KMS-11 (cell line): ENCODE data around the gene TBC1D24.

Source experiments
- H2AFZ ChIP-seq: fragments of 200-600 bp; sonication (generic); 2 replicates; pipeline ENCODE4 v1.6.1; 2016; ENCODE audit warnings: antibody characterized with exemption, mixed run types, low read depth
- H3K27ac ChIP-seq: fragments of 200-600 bp; sonication (generic); 2 replicates; pipeline ENCODE4 v1.6.1; 2016; ENCODE audit warnings: mild to moderate bottlenecking, mixed run types
- H3K27me3 ChIP-seq: fragments of 200-600 bp; sonication (generic); 2 replicates; pipeline ENCODE4 v1.6.1; 2017; ENCODE audit warnings: mild to moderate bottlenecking, low read depth, mixed run types, moderate library complexity; ENCODE audit not compliant: insufficient read depth
- H3K36me3 ChIP-seq: fragments of 200-600 bp; sonication (generic); 2 replicates; pipeline ENCODE4 v1.6.1; 2017; ENCODE audit warnings: mild to moderate bottlenecking, mixed run types; ENCODE audit not compliant: insufficient read depth
- H3K4me1 ChIP-seq: fragments of 200-600 bp; sonication (generic); 2 replicates; pipeline ENCODE4 v1.6.1; 2016; ENCODE audit warnings: mild to moderate bottlenecking, low read depth, mixed run types; ENCODE audit not compliant: poor library complexity, severe bottlenecking
- H3K4me2 ChIP-seq: fragments of 200-600 bp; sonication (generic); 2 replicates; pipeline ENCODE4 v1.7.0; 2016; ENCODE audit warnings: mild to moderate bottlenecking, mixed run types
- H3K4me3 ChIP-seq: fragments of 200-600 bp; sonication (generic); IDR thresholded peaks from 2 replicates; pipeline ENCODE4 v1.6.1; 2017; ENCODE audit warnings: low read depth, low read length, mixed read lengths; ENCODE audit not compliant: insufficient read depth
- H3K79me2 ChIP-seq: fragments of 200-600 bp; sonication (generic); 2 replicates; pipeline ENCODE4 v1.6.1; 2016; ENCODE audit warnings: low read depth, mixed run types; ENCODE audit not compliant: insufficient read depth
- H3K9ac ChIP-seq: fragments of 200-600 bp; sonication (generic); 2 replicates; pipeline ENCODE4 v1.6.1; 2016; ENCODE audit warnings: mild to moderate bottlenecking, mixed run types
- H4K20me1 ChIP-seq: fragments of 200-600 bp; sonication (generic); 2 replicates; pipeline ENCODE4 v1.6.1; 2016; ENCODE audit warnings: mild to moderate bottlenecking, mixed run types; ENCODE audit not compliant: insufficient read depth
- CTCF ChIP-seq: fragments of 200-600 bp; sonication (generic); conservative IDR thresholded peaks from 2 replicates; pipeline ENCODE4 v1.6.1; 2017; ENCODE audit warnings: low read depth, mild to moderate bottlenecking, antibody characterized with exemption, low read length, moderate library complexity, mixed read lengths

Gene TBC1D24

GRCh38 chr16:2449118-2449517, 25.8 kb upstream of the TBC1D24 start:
- TF ChIP-seq CTCF: no peak
- H3K27me3 ChIP-seq: no peaks in the 10 kb centered on the region
- no peak overlapping the region for H3K9ac ChIP-seq
- no peak overlapping the region for H2AFZ ChIP-seq
- no peaks in the 10 kb centered on the region for H3K79me2 ChIP-seq
- H4K20me1 ChIP-seq: no peaks in the 10 kb centered on the region
- H3K27ac ChIP-seq: no peak overlapping the region
- H3K4me2 ChIP-seq: no peak overlapping the region
- H3K4me3 ChIP-seq: no peak overlapping the region
- H3K36me3 ChIP-seq: peaks cover 13% of the 10 kb centered on the region; the same call in 1 of the 2 replicates
- H3K4me1 ChIP-seq: no peaks in the 10 kb centered on the region

- Histone ChIP-seq H3K36me3 (peaks cover 17% of the 10 kb centered on the region; the same call in 1 of the 2 replicates), H3K9ac (no peak overlapping the region)
Observed at GRCh38 chr16:2450535-2450934, 24.4 kb upstream of the TBC1D24 start.

GRCh38 chr16:2450975-2451381, 23.9 kb upstream of the TBC1D24 start:
- no peak overlapping the region for H3K4me3 ChIP-seq
- H4K20me1 ChIP-seq: no peaks in the 10 kb centered on the region
- H3K36me3 ChIP-seq: peaks cover 18% of the 10 kb centered on the region; the same call in 1 of the 2 replicates
- H3K79me2 ChIP-seq: no peaks in the 10 kb centered on the region
- H3K4me2 ChIP-seq: no peak overlapping the region
- no peak overlapping the region for H3K27ac ChIP-seq
- H3K4me1 ChIP-seq: no peaks in the 10 kb centered on the region
- H3K9ac ChIP-seq: no peak overlapping the region
- no peaks in the 10 kb centered on the region for H3K27me3 ChIP-seq
- no peak for TF ChIP-seq CTCF
- H2AFZ ChIP-seq: no peak overlapping the region

More at GRCh38 chr16:2450535-2450934, 24.4 kb upstream of the TBC1D24 start:
- H3K79me2 ChIP-seq: no peaks in the 10 kb centered on the region
- H4K20me1 ChIP-seq: no peaks in the 10 kb centered on the region
- no peaks in the 10 kb centered on the region for H3K27me3 ChIP-seq
- no peak for TF ChIP-seq CTCF
- H3K4me2 ChIP-seq: no peak overlapping the region
- H3K4me1 ChIP-seq: no peaks in the 10 kb centered on the region
- no peak overlapping the region for H3K4me3 ChIP-seq
- H2AFZ ChIP-seq: no peak overlapping the region
- no peak overlapping the region for H3K27ac ChIP-seq

GRCh38 chr16:2451851-2452320, 23.0 kb upstream of the TBC1D24 start:
- Histone ChIP-seq H3K27ac (no peak overlapping the region), H3K79me2 (no peaks in the 10 kb centered on the region), H2AFZ (no peak overlapping the region), H3K4me2 (no peak overlapping the region), H4K20me1 (no peaks in the 10 kb centered on the region), H3K9ac (no peak overlapping the region), H3K36me3 (peaks cover 12% of the 10 kb centered on the region; the same call in 1 of the 2 replicates), H3K27me3 (no peaks in the 10 kb centered on the region), H3K4me3 (no peak overlapping the region), H3K4me1 (no peaks in the 10 kb centered on the region)
- no peak for TF ChIP-seq CTCF
